SK-N-SH (cell line): ENCODE measurements around the gene LARP4.
"Not testable (repeated sequence)": the region's sequence is repeated elsewhere in the genome, so short reads cannot be mapped to it uniquely, and the experiment has no call there.

Experiments
- CHD2 ChIP-seq: fragments of 150-350 bp; IDR thresholded peaks from 2 replicates; pipeline ENCODE4 v1.6.1; 2018; ENCODE audit warnings: low read length; ENCODE audit not compliant: partially characterized antibody
- CTCF ChIP-seq: fragments of 200-600 bp; sonication (generic); IDR thresholded peaks from 2 replicates; pipeline ENCODE4 v1.6.1; 2017; ENCODE audit warnings: antibody characterized with exemption, mild to moderate bottlenecking, moderate library complexity
- SMC3 ChIP-seq: IDR thresholded peaks from 2 replicates; pipeline ENCODE4 v1.6.1; 2012; ENCODE audit warnings: low read depth, low read length, improper control_type of control experiment
- TAF1 ChIP-seq: IDR thresholded peaks from 2 replicates; pipeline ENCODE4 v1.6.1; 2012; ENCODE audit warnings: low read depth, mild to moderate bottlenecking, low read length, moderate library complexity, borderline replicate concordance

- not testable (repeated sequence) for TF ChIP-seq CHD2, CTCF, TAF1, SMC3
These were observed 11.9 kb upstream of the LARP4 start for GRCh38 chr12:50388793-50389192.
